GM19324 (cell line): ENCODE data around the gene VAV2.

ENCODE experiments used
- ATAC-seq: cut with Tn5 transposase; IDR thresholded peaks from one replicate; pipeline ENCODE4 v1.9.1; 2021; ENCODE audit warnings: mild to moderate bottlenecking, moderate library complexity; ENCODE audit not compliant: unreplicated experiment, low FRiP score

Gene VAV2

GRCh38 chr9:133982971-133983720 lies 9.0 kb downstream of the VAV2 start:
- ATAC-seq, result no peak

- no peak for ATAC-seq
Measured at GRCh38 chr9:133981958-133982681, 10.0 kb downstream of the VAV2 start.

- no peak for ATAC-seq
Measured at GRCh38 chr9:133981589-133981957, 10.6 kb downstream of the VAV2 start.

GRCh38 chr9:133980864-133981588 lies 11.1 kb downstream of the VAV2 start:
- no peak for ATAC-seq

GRCh38 chr9:133979921-133980863 lies 11.9 kb downstream of the VAV2 start:
- peak; percentile 7 for ATAC-seq

- ATAC-seq, result peak; percentile 61
Measured at GRCh38 chr9:133979273-133979920, 12.7 kb downstream of the VAV2 start.

- ATAC-seq, result peak; percentile 7
Measured at GRCh38 chr9:133978899-133979272, 13.2 kb downstream of the VAV2 start.

- no peak for ATAC-seq
Measured at GRCh38 chr9:133978226-133978898, 13.8 kb downstream of the VAV2 start.

GRCh38 chr9:133977421-133978201 lies 14.5 kb downstream of the VAV2 start:
- ATAC-seq, result no peak

GRCh38 chr9:133976887-133977286 lies 15.2 kb downstream of the VAV2 start:
- no peak for ATAC-seq

GRCh38 chr9:133976191-133976861 lies 15.8 kb downstream of the VAV2 start:
- ATAC-seq, result no peak

GRCh38 chr9:133975511-133975910 lies 16.6 kb downstream of the VAV2 start:
- no peak for ATAC-seq

GRCh38 chr9:133974631-133975341 lies 17.3 kb downstream of the VAV2 start:
- no peak for ATAC-seq

GRCh38 chr9:133973791-133974630 lies 18.1 kb downstream of the VAV2 start:
- no peak for ATAC-seq

- no peak for ATAC-seq
Measured at GRCh38 chr9:133973111-133973790, 18.9 kb downstream of the VAV2 start.
